Measurements from ENCODE around the gene RALB.

RALB gene

DNA sequence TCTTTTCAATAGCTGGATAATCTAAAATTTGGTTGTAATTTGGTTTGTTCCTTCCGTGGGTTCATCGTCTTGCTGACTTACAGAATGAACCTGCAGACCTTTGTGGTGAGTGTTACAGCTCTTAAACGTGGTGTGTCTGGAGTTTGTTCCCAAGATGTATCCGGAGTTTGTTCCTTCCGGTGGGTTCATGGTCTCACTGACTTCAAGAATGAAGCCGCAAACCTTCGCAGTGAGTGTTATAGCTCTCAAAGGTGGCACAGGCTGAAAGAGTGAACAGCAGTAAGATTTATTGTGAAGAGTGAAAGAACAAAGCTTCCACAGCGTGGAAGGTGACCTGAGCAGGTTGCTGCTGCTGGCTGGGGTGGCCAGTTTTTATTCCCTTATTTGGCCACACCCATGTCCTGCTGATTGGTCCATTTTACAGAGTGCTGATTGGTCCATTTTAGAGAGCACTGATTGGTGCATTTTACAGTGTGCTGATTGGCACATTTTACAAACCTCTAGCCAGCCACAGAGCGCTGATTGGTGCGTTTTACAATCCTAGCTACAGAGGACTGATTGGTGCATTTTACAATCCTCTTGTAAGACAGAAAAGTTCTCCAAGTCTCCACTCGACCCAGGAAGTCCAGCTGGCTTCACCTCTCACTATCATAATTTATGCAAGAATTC, 16.6 kb downstream of the RALB start:
- DNase-seq, result no peak

DNA sequence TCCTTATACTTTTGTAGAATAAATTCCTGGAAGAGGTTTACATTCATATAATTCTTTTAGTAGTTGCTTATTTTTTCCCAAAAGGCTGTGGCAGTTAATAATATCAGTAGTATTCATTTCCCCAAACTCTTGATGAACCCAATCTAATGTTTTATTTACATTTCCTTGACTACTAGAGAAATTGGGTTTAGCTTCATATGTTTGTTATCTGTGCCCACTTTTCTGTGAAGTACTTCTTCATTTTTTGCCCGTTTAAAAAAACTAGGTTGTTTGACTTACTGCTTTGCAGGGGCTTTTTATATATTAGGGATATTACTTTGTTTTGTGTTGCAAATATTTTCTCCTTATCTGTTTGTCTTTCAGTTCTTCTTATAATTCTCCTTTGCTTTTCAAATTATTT, 17.2 kb downstream of the RALB start:
- no peak for DNase-seq

DNA sequence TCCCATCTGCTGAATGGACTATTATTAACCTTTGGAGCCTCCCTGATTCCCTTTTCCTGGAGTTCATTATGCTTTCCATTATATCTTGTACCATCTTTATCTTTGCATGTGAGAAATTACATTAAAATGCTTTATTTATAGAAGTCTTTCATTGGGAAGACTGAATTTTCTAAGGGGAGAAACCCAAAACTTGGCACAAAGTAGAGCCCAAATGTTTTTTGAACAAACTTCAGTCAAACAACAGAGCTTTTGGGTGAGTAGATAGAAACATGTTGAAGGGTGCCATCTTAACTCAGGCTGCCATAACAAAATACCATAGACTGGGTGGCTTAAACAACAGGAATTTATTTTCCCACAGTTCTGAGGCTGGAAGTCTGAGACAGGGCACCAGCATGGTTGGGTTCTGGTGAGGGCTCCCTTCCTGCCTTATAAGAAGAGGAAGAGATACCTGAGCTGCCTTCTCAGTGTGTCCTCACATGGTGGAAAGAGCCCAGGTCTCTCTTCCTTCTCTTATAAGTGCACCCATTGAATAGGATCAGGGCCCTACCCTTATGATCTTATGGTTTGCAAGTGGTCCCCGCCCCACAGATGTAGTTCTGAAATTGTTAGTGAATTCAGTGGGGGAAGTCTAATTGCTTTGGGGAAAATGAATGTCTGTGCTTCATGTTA, 19.2 kb downstream of the RALB start:
- DNase-seq, result no peak

DNA sequence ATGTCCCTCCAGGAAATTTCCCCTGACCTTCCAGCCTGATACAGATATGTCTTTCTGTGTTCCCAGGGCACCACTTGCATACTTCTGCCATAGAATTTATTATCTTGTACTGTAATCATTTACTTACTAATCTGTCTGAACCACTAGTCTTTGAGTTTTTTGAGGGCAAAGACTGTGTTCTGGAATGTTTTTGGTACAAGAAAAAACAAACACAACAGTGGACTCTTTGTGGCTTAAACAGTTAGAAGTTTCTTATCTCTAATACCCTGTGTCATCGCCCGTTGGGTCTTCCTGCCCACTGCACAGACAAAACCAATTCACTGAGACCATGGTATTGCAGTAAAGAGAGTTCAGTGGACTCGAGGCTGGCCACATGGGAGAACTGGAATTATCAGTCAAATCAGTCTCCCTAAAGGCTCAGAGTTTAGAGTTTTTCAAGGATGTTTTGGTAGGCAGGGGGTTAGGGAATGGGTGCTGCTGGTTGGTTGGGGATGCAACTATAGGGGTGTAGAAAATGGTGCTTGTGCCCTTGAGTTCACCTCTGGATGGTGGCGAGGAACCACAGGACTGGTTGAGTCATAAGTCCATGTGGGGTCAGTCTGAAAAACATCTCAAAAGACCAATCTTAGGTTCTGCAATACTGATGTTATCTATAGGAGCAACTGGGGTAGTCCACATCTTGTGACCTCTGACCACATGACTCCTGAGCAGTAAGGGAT, 20.3 kb downstream of the RALB start:
- DNase-seq, result no peak

DNA sequence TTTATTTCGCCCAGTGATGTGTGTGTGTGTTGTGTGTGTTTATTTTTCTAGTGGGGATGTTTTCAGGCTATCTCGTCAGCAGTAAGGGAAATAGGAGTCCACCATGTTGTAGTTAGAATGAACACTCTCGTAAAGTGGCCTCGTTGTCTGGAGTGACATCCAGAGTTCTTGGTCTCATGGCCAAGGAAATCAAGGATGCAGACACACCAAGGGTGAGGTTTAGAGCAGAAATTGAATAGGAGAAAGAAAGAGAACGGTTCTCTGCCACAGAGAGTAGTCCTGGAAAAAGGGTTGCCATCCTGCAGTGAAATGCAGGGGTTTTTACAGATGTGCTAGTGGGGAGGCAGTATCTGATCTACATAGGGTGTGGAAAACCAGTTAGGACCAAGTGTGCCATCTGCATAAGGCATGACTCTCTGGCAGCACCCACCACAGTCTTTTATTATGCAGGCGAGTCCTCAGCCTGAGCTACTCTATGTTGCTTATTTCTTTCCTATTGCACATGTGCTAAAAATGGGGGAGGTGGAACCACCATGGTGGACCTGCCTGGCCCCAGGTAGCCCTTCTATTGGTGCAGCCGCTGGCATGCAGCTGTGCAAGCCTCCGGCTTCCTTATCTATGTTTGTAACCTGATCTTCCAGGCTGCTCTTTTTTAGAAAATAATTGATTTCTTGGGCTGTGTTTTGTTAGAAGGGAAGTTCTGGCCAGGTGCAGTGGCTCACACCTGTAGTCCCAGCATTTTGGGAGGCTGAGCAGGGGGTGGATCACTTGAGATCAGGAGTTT, 23.2 kb downstream of the RALB start:
- DNase-seq, result no peak

DNA sequence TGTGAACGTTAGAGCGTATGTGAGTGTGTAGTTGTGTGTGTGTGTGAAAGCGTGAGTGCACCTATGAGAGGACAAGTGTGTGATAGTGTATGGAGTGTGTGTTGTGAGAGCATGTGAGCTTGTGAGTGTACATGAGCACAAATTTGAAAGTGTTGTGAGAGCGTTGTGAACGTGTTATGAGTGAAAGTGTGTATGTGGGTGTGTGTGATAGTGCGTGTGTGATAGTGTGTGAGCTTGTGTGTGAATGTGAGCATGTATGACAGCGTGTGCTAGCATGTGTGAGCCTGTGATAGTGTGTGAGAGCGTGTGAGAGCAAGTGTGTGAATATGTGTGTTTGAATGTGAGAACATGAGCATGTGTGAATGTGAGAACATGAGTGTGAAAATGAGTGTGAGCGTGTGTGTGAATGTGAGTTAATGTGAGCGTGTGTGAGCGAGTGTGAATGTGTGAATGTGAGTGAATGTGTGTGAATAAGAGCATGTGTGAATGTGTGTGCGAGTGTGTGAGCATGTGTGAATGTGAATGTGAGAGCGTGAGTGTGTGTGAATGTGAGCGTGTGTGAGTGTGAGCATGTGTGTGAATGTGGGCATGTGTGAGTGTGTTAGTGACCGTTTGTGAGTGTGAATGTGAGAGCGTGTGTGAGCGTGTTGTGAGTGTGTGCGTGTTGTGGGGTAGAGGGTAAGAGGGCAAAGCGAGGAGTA, 25.0 kb downstream of the RALB start:
- no peak for DNase-seq

DNA sequence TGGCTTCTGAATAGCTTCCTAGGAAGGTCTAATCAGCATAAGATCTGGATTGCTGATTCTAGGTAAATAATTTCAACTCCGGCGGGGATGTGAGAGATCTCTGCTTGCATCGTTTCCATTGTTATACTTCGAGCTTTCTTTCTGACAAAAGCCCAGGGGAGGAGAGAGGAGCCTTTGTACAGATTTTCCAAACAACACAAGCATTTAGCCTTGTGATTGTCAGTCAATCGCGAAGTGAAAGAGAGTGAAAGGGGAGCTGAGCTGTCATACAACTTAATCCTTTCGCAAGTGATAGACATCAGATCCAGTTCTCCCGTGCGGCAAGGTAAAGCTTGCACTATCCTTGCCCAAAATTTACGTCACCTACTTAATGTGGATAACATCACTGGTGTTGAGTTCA, 26.2 kb downstream of the RALB start:
- DNase-seq, result no peak

DNA sequence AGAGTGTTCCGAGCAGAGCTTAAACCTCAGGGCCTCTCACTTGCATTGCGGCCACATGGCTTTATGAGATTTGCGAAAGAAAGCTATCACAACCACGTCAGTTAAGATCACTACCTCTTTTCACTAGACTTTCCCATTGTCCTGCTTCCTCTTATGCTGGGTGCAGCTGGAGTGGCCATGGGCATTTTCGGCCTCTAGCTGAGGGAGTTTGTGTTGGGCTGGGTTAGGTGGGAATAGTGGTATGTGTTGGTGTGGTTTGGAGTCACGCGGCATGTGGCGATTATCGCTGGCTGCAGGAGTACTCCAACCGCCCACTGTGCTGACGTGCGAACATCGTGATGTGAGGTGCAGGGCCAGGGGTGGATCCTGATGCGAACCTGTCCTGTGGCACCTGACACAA, 27.1 kb downstream of the RALB start:
- no peak for DNase-seq

DNA sequence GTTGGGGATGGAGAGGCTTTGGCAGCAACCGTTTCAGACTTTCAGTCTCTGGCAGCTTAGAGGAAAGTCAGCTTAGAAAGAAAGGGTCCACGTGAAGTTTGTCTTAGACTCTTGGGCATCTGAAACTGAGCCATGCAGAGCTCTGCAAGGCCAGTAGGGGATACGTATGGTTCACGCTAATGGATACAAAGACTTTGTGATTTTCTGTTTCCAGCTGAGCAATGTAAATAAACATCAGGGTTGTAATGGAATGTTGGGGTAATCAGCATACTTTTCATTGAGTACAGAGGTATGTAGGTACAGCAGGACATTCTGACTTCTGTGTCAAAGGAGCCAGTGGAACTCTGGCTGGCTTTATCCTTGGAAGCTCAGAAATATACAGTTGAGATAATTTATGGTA, 31.0 kb downstream of the RALB start:
- no peak for DNase-seq

DNA sequence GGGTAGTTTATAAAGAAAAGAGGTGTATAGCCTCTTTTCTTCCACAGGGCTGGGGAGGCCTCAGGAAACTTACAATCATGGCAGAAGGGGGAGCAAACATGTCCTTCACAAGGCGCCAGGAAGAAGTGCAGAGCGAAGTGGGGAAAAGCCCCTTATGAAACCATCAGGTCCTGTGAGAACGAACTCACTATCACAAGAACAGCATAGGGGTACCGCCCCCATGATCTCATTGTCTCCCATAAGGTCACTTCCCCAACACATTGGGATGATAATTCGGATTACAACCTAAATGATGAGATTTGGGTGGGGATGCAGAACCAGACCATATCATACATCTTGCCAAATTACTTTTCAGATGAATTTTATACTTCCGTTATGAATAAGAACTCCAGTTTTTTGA, 32.4 kb downstream of the RALB start:
- no peak for DNase-seq

DNA sequence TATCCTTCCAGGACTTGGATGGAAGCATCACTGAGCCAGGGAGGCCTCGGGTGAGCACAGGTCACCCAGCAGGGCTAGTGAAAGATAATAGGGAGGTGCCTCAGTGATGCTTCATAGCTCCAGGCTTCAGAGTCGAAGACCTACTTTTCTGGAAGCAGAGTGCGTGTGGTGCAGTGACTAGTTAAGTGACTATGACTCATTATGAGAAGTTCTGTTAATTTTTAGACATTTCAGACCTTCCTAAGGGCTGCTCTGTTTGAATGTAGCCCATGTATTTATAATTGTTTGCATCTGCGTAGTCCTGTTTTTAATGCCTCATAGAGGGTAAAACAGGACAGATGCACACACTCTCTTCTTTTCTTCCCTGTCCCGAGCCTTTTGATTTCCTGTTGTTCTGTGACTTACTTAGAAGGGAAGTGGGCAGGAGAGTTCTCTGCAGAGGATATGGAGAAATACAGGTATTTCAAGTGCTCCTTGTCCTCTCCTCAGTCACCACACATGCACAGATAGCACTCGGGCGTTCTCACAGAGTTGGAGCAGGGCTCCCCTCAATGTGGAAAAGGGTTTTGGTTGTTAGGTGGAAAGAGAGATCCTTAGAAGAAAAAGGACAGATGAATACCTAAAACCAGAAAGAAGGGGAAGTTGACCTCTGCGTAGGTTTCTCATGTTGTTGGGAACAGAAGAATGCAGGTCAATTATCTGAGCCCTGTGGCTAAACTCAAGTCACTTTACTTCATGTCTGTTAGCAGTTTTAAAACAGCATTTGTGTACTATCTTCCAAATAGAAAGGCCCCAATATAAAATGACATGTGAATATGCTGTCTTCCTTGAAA, 34.7 kb downstream of the RALB start:
- DNase-seq, result no peak

DNA sequence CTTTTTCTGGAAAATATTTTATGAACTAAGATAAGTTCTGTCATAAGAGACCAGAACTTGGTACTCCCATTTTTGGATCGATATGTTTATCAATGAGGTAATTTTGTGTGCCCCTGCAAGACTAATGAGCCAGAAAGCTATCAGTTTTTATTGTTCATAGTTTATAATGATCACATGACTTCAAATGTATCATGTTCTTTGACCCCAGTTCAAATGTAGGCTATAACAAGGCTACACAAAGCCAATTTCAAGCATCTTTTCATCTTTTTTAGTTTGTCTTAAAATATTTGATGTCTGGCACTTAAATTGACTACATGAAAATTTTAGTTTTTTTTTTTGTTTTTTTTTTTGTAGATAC, 35.3 kb downstream of the RALB start:
- no peak for DNase-seq

DNA sequence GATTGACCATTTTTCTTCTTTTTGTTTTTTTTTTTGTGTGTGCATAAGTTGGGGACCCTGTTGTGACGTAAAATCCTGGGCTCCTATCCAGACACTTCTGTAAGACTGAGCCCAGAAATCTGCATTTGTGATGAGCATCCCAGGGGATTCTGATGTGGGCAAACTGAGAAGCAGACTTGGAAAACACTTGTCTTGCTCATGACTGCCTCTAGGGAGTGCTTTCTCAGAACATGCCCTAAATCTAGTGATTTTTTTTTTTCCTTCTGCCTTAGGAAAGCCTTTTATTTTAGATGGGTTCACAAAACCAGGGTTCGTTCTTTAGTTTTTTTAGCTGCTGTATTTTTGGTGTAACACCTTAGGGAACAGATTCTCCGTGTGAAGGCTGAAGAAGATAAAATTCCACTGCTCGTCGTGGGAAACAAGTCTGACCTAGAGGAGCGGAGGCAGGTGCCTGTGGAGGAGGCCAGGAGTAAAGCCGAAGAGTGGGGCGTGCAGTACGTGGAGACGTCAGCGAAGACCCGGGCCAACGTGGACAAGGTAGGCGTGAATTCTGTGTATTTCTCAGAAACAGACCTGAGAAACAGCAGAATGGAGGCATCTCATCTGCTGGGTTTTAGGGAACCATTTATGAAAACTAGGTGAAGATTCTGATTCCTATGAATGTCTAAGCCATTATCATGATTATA, 36.7 kb downstream of the RALB start:
- DNase-seq, result no peak

DNA sequence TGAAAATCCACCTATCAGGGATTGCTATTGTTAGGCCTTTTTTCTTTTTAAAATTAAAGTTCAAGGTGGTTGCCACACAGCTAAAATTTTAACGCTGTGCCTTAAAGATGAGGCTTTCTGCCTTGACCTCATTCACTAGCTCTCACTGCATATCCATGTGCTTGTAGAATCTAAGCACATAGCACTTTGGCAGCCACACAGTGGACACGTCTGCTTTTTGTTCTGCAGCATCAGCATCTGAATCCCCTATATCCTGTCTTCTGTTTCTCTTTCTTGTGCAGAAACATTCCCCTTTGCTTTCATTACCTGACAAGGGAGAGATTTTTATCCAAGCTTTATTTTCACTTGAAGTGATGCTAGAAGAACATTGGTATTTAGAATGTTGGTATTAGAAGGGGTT, 38.1 kb downstream of the RALB start:
- DNase-seq, result no peak

DNA sequence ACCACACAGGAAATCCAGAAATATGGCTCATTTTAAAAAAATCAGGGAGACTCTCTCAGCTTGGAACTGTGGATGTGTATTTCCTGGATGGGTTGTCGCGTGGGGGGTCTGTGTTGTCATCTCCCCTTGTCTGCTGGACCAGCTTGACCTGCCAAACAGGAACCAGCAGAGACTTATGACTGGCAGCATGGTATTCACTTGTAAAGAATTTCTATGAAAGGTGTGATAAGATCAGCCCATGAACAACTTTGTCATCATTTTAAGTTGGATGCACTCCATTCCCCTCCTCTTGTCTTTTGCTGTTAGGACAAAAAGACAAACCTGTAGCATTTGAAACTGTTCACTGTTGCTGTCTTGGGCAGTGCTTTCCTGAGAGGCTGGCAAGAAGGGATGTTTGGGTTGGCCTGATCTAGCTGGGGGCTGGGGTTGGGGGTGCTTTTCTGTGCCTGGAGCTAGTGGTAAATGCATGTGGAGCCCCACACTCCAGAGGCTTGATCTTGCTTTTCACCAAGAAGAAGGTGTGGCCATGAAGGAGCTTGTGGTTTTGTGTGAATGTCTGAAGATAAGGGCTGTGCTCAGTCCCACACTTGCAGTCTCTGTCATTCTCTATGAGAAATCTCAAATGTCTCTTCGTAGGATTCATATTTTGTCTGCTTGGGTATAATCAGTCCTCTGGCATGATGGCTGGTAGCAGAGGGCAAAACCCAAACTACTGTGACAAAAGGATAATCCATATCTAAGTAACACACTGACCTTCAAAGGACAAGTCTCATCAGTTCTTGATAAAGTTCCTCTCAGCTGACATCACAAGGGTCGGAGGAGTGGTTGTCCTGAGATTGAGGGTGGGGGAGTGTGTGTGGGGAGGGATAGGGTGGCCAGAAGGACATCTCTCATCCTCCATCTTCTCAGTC, 39.0 kb downstream of the RALB start:
- no peak for DNase-seq

DNA sequence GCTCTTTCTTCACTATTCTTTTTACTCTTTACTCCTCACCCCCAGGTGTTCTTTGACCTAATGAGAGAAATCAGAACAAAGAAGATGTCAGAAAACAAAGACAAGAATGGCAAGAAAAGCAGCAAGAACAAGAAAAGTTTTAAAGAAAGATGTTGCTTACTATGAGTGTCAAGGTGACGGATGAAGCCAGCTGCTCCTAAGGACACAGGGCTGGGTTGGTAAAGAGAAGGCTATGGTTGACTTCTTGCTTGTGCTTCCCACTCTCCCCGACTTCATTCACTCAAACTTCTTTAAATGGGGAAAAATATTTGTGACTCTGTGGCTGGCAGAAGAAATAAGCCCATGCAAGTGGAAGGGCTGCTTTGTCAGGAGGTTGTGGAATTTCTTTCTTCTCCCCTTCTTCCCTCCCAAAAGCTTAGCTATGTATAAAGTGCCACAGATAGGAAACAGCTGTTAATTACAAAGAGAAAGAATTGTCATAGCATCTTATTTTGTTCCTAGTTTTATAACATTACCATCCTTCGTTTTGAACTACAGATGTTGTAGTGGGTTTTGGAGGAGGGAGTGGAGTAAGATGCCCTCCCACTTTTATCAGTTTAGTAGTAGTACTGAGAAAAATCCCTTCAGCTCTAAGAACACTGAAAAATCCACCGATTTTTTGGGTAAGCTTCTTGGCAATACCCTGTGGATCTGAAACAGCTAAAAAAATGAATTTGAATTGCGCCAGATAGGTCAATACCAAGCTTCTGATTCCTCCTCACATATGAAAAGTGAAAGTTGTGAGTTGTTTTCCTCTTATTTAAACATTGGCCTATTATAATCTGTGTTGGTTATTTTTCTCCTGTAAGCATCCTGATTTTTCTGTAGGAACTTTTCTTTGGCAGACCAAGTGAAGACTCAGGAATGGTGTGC, 40.7 kb downstream of the RALB start:
- no peak for DNase-seq

DNA sequence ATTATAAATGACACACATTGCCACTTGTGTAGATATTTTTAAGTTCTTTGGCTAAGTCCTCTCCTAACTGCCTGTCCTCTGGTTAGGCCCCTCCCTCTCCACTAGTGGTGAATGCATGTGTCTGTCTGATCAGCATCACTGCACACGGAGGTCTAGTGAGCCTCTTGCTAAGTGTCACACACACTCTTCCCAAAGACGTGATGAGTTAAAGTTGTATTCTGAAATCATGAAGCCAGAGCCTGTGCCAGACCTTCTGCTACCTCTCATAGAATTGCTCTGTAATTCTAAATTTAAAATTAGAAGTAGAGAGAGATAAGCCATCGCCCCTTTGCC, 41.3 kb downstream of the RALB start:
- no peak for DNase-seq

DNA sequence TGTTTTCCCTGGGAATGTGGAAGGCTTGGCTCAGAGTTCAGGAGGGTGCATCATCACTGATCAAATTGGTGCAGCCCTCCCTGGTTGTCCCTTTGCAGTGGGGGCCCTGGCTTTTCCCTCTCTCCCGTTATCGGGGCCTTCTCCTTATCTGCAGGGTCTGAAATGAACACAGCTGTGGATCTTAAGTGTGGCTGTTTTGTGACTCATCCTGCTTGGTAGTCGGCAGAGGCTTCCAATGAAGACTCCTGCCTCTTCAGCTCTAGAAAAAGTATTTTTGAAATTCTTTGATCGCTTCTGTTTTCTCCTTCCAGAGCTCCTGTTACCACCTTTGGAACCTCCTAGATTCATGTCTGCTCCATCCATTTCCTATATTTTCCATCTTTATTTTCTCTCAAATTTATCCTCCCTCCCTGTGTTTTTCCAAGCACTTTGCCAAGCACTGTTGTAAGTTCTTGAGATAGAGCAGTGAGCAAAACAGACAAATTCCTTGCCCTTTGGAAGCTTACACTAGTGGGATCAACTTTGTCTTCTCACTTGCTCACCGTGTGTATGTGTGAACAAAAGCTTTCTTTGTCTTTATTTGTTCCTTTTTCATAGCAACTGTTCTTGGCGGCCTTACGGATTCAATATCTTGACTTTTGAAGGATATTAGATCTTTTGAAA, 45.7 kb downstream of the RALB start:
- no peak for DNase-seq

DNA sequence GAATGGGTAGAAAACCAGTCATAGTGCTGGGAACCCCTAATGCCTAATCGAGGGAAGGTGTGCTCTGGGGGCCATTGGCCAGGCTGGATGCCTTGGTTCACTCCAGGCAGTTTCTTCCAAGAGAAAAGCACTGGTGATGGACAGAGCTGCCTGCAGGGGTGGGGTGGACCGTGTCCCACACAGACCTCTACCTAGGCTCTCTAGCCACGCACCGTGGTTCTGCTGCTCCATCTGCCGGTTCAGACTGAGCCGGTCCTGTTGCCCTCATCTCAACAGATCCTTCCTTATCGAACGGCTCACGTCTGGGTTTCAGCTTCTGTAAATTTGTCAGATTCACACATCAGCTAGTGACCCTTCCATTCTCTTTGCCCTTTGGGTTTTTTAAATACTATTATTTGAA, 46.4 kb downstream of the RALB start:
- DNase-seq, result no peak

All from SHP77 treated with DMSO at 0.1 percent for 48 hours (cell line).